GM18861 (cell line): Measurements from ENCODE around the gene FNDC8.
"Not testable (repeated sequence)": the region's sequence is repeated elsewhere in the genome, so short reads cannot be mapped to it uniquely, and the experiment has no call there.

Experiments used
- ATAC-seq: cut with Tn5 transposase; IDR thresholded peaks from one replicate; pipeline ENCODE4 v1.9.1; 2021; ENCODE audit not compliant: unreplicated experiment

The FNDC8 gene

GRCh38 chr17:35141681-35142466, 20.5 kb downstream of the FNDC8 start, which contains the start of gene NLE1:
Gene NLE1, minus strand, starts transcription at chr17:35142303. Its CDS starts 28 bp downstream, at chr17:35142275.
- ATAC-seq, result no peak

DNA sequence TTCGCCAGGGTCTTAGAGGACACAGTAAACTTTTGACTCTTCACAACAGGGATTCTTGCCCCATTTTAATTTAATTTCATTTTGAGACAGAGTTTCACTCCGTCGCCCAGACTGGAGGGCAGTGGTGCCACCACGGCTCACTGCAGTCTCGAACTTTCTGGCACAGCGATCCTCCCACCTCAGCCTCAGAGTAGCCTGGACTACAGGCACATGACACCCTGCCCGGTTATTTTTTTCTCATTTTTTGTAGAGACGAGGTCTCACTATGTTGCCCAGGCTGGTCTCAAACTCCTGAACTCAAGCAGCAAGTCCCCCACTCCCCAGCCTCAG, 21.0 kb downstream of the FNDC8 start:
- no peak for ATAC-seq

DNA sequence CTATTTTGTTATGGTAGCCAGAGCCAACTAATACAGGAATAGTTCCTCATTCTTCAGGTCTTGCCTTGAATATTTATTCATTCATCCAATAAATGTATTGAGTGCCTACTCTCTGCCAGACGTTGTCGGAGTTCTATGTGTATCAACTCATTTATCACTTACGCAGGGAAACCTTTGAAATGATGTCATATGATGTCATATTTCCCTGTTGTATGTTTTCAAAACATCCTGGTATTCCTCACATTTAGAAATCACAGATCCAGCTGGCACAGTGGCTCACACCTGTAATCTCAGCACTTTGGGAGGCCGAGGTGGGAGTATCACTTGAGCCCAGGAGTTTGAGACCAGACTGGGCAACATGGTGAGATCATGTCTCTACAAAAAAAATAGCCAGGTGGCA, 23.4 kb downstream of the FNDC8 start:
- ATAC-seq, result no peak

DNA sequence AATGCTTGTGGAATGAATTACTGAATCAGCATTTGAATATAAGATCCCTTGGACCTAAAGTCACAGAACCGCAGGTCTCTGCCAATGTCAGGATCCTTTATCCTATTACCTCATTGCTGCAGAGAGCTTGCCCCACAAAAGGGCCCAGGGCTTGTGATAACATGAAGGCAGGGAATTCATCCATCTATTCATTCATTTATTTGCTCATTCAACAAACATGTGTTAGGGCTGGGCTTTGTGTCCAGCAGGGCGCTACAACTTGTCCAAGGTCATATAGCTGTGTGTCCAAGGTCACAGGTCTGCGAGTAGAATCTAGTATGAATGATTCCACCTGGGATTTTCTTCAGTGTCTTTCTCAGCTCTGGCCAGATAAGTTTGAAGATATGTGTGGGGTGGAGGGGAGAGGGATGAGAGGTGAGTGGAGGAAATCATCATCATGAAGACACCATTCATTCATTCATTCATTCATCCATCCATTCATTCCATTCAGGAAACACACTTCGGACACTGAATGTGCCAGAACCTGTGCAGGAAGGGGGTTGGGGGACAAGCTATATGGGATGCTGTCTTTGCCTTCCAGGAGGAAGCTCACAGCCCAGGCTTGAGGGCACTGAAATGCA, 24.9 kb downstream of the FNDC8 start:
- ATAC-seq, result no peak

- no peak for ATAC-seq
Observed at GRCh38 chr17:35147375-35147905, 26.0 kb downstream of the FNDC8 start, which contains the start of gene UNC45B. Gene UNC45B, plus strand, starts transcription at chr17:35147817. Its CDS starts 447 bp downstream, at chr17:35148264.

- ATAC-seq, result no peak
Observed at GRCh38 chr17:35148144-35148543, 26.7 kb downstream of the FNDC8 start.

DNA sequence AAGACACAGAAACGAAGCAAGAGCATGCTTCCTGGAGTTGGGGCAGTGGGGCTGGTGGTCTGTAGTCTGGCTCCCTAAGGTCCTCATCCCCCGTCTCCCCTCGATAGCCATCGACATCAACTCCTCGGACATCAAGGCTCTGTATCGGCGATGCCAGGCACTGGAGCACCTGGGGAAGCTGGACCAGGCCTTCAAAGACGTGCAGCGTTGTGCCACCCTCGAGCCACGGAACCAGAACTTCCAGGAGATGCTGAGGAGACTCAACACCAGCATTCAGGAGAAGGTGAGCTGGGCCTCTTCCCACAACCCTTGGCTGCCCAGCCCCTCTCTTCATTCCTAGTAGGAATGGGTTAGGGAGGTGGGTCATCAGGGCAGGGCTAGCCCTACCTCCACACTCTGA, 28.5 kb downstream of the FNDC8 start:
- no peak for ATAC-seq

DNA sequence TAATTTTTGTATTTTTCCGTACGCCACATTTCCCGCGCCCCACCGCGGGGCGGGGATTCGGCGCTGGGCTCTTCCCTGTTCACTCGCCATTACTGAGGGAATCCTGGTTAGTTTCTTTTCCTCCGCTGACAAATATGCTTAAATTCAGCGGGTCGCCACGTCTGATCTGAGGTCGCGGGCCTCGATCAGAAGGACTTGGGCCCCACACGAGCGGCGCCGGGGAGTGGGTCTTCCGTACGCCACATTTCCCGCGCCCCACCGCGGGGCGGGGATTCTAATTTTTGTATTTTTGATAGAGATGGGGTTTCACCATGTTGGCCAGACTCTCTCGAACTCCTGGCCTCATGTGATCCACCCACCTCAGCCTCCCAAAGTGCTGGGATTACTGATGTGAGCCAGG, 29.7 kb downstream of the FNDC8 start:
- ATAC-seq, result not testable (repeated sequence)

- ATAC-seq, result no peak
Observed at GRCh38 chr17:35152421-35153140, 31.2 kb downstream of the FNDC8 start.

- ATAC-seq, result no peak
Observed at GRCh38 chr17:35154196-35155165, 33.1 kb downstream of the FNDC8 start.

DNA sequence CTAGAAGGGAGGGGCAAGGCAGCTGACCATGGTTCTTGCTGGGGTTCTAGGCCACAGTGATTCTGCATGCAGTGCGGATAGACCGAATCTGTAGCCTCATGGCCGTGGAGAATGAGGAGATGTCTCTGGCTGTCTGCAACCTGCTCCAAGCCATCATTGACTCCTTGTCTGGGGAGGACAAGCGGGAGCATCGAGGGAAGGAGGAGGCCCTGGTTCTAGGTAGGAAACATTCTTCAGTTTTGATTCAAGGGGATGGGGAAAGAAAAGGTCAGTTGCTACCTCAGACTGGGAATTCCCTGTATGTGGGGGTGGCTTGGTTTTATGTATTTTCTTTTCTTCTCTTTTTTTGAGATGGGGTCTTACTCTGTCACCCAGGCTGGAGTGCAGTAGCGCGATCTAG, 33.8 kb downstream of the FNDC8 start:
- no peak for ATAC-seq

DNA sequence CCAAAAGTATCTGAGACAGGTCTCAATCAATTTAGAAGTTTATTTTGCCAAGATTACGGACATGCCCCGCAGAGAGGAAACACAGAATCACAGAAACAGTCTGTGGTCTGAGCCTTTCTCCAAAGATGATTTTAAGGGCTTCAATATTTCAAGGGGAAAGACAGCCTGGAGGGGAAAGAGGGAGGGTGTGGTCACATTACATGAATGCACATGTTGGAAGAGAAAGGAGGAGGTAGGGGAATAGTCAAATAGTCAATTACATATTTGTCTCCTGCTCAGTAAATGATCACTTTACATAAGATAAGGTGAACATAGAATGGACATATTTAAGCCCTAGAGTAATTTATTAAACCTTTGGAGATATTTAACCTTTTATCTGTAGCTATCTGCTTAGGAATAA, 38.5 kb downstream of the FNDC8 start:
- no peak for ATAC-seq

GRCh38 chr17:35160354-35161201, 39.2 kb downstream of the FNDC8 start:
- no peak for ATAC-seq

GRCh38 chr17:35161281-35161761, 39.9 kb downstream of the FNDC8 start:
- ATAC-seq, result no peak

GRCh38 chr17:35162755-35163154, 41.3 kb downstream of the FNDC8 start:
- ATAC-seq, result no peak

GRCh38 chr17:35163886-35164285, 42.5 kb downstream of the FNDC8 start:
- no peak for ATAC-seq

GRCh38 chr17:35164716-35165115, 43.3 kb downstream of the FNDC8 start:
- ATAC-seq, result no peak

DNA sequence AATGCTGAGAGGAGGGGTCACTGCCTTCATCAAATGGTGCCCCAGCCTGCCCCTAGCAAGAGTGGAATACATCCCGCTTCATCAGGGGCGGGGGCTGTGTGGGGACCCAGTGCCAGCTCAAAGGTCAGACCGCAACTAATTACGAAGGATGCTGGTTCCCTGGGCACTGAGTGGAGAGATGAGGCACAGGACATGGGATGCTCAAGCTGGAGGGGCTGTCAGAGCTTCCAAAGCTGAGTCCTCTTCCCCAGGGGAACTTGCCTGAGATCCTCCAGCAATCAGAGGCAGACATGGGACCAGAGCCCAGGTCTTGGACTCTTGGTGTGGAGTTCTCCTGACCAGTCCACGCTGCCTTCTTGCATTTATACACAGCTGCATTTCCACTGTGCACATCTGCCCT, 45.1 kb downstream of the FNDC8 start:
- ATAC-seq, result no peak

GRCh38 chr17:35167046-35167445, 45.6 kb downstream of the FNDC8 start:
- ATAC-seq, result no peak
